Endothelial cell of umbilical vein (primary cell): ENCODE results near the gene FJX1. TPM values are rescaled to one million over a fixed set of nuclear protein-coding genes. Genes with fewer than 3 reads are reported as not detected.

Source experiments
- BruUV-seq: library from RNA; stranded (reverse); fragments of 400-500 nt; replicated peaks from 2 replicates; lab custom pipeline; 2021; lab: Mats Ljungman, UMichigan
- CTCF ChIA-PET: fragments of 300-600, 350-600 bp; sonication (Branson Sonifier 250); formaldehyde crosslinking; loops from one replicate; lab custom pipeline; 2021; ENCODE audit warnings: antibody characterized with exemption, inconsistent platforms; lab: Charles Lee
- POLR2A ChIA-PET: fragments of 300-600, 350-600 bp; sonication (Branson Sonifier 250); formaldehyde crosslinking; loops from one replicate; lab custom pipeline; 2021; ENCODE audit warnings: antibody characterized with exemption, inconsistent platforms; lab: Charles Lee
- DNase-seq: peaks from one replicate; pipeline ENCODE4 v3.0.0-alpha.2; 2011; ENCODE audit warnings: low read depth, low spot score
- FAIRE-seq: peaks from 2 replicates; lab custom pipeline; 2011; peaks lifted over from hg19 to GRCh38; lab: Jason Lieb, UNC
- H2AFZ ChIP-seq: 2 replicates; pipeline ENCODE4 v1.6.0; 2012; ENCODE audit warnings: low read depth, low read length, control low read depth, inconsistent platforms
- H3K27ac ChIP-seq: 2 replicates; pipeline ENCODE4 v1.5.1; 2011; ENCODE audit warnings: low read depth, mild to moderate bottlenecking, control low read depth, low read length, moderate library complexity; ENCODE audit not compliant: insufficient read depth
- H3K27me3 ChIP-seq, 2 experiments: 2 replicates each; pipeline versions ENCODE4 v1.6.0 to v1.6.1; 2011; ENCODE audit warnings: low read length in 2 of 2, mixed read lengths in 1 of 2; ENCODE audit not compliant: control insufficient read depth in 2 of 2, insufficient read depth in 2 of 2
- H3K36me3 ChIP-seq, 2 experiments: 2 replicates in 1 of 2; 3 replicates in 1 of 2; pipeline ENCODE4 v1.5.1; 2011; ENCODE audit warnings: low read length in 2 of 2, mild to moderate bottlenecking in 1 of 2, moderate library complexity in 1 of 2; ENCODE audit not compliant: control insufficient read depth in 2 of 2, insufficient read depth in 2 of 2; ENCODE audit errors: extremely low read depth in 1 of 2
- H3K4me1 ChIP-seq: 3 replicates; pipeline ENCODE4 v1.5.1; 2011; ENCODE audit warnings: mild to moderate bottlenecking, low read length; ENCODE audit not compliant: control insufficient read depth, insufficient read depth; ENCODE audit errors: extremely low read depth
- H3K4me2 ChIP-seq: 2 replicates; pipeline ENCODE4 v1.6.1; 2011; ENCODE audit warnings: low read length, control low read depth, mixed read lengths; ENCODE audit not compliant: insufficient read depth
- H3K4me3 ChIP-seq, 3 experiments: fragments of 200-600 bp in 1 of 3; sonication (generic), shearing (Covaris generic) in 1 of 3; replicated peaks in 1 of 3; 2 replicates each; pipeline ENCODE4 v1.5.1; 2011 to 2016; ENCODE audit warnings: control low read depth in 3 of 3, low read length in 3 of 3, mild to moderate bottlenecking in 2 of 3, inconsistent platforms in 1 of 3, low read depth in 1 of 3, moderate library complexity in 1 of 3; ENCODE audit not compliant: insufficient read depth in 1 of 3
- H3K79me2 ChIP-seq: 2 replicates; pipeline ENCODE4 v1.6.0; 2012; ENCODE audit warnings: low read length, inconsistent platforms; ENCODE audit not compliant: control insufficient read depth, insufficient read depth
- H3K9ac ChIP-seq: replicated peaks from 2 replicates; pipeline ENCODE3; 2011; ENCODE audit warnings: low read length, control low read depth; ENCODE audit not compliant: insufficient read depth; ENCODE audit errors: extremely low read depth
- H3K9me1 ChIP-seq: replicated peaks from 3 replicates; pipeline ENCODE4 v1.6.0; 2011; ENCODE audit warnings: mild to moderate bottlenecking, low read length; ENCODE audit not compliant: control insufficient read depth, insufficient read depth; ENCODE audit errors: extremely low read depth
- H3K9me3 ChIP-seq: replicated peaks from 2 replicates; pipeline ENCODE4 v1.5.1; 2012; ENCODE audit warnings: low read length, inconsistent platforms; ENCODE audit not compliant: control insufficient read depth, insufficient read depth
- H4K20me1 ChIP-seq: replicated peaks from 2 replicates; pipeline ENCODE3; 2011; ENCODE audit warnings: mild to moderate bottlenecking, low read length; ENCODE audit not compliant: control insufficient read depth, insufficient read depth; ENCODE audit errors: extremely low read depth
- CTCF ChIP-seq, 2 donors: IDR thresholded peaks; 1 replicate in 1 of 2; 2 replicates in 1 of 2; pipeline ENCODE4 v1.5.1; 2011; ENCODE audit warnings: low read length in 2 of 2, mild to moderate bottlenecking in 2 of 2, moderate library complexity in 2 of 2, control low read depth in 1 of 2, inconsistent platforms in 1 of 2, low read depth in 1 of 2; ENCODE audit not compliant: insufficient read depth in 1 of 2; ENCODE audit errors: extremely low read depth in 1 of 2
- EZH2 ChIP-seq: IDR thresholded peaks from 2 replicates; pipeline ENCODE4 v1.6.1; 2012; ENCODE audit warnings: borderline replicate concordance, low read depth, mild to moderate bottlenecking, moderate library complexity, low read length, inconsistent platforms; ENCODE audit not compliant: severe bottlenecking
- FOS ChIP-seq: IDR thresholded peaks from 2 replicates; pipeline ENCODE4 v1.6.1; 2011; ENCODE audit warnings: mild to moderate bottlenecking, low read length, moderate library complexity, borderline replicate concordance; ENCODE audit not compliant: insufficient read depth
- GATA2 ChIP-seq: IDR thresholded peaks from 2 replicates; pipeline ENCODE4 v1.7.0; 2011; ENCODE audit warnings: low read depth, mild to moderate bottlenecking, moderate library complexity, mixed read lengths, low read length; ENCODE audit not compliant: insufficient read length, insufficient read depth
- JUN ChIP-seq: IDR thresholded peaks from 2 replicates; pipeline ENCODE4 v1.6.1; 2011; ENCODE audit warnings: borderline replicate concordance, low read depth; ENCODE audit not compliant: insufficient read length, insufficient read depth
- MAX ChIP-seq: IDR thresholded peaks from 2 replicates; pipeline ENCODE4 v1.6.1; 2011; ENCODE audit not compliant: insufficient read depth, insufficient read length
- MYC ChIP-seq: IDR thresholded peaks from one replicate; pipeline ENCODE4 v1.6.1; 2011; ENCODE audit warnings: mild to moderate bottlenecking, low read depth, low read length
- POLR2A ChIP-seq: IDR thresholded peaks from 2 replicates; pipeline ENCODE4 v1.6.1; 2012; ENCODE audit warnings: low read depth, mild to moderate bottlenecking, control low read depth, low read length
- POLR2AphosphoS5 ChIP-seq: IDR thresholded peaks from 2 replicates; pipeline ENCODE4 v1.6.1; 2012; ENCODE audit warnings: low read depth, mild to moderate bottlenecking, control low read depth, low read length, moderate library complexity; ENCODE audit not compliant: insufficient read depth
- dilution Hi-C: fragments of 300-500 bp; cut with MboI; formaldehyde crosslinking; loops from one replicate; pipeline ENCODE4 v1.15.0; 2019; ENCODE audit warnings: low sequenced_read_pairs; ENCODE audit not compliant: extremely low pct_ligation_motif_present
- intact Hi-C: fragments of 100-400 bp; cut with micrococcal nuclease; formaldehyde crosslinking; loops from one replicate; pipeline ENCODE4 v1.10.0; 2022
- polyA plus RNA-seq, 4 experiments: library from polyadenylated mRNA; depleted of rRNA in 3 of 4; stranded (reverse) in 3 of 4; unstranded in 1 of 4; fragments of >200 nt; gene quantifications; 2 replicates each; pipeline versions ENCODE4 v1.2.1 to v1.2.3, GENCODE V29; 2011 to 2012; ENCODE audit warnings: missing spikeins in 1 of 4
- total RNA-seq: library from RNA; stranded (reverse); gene quantifications from 2 replicates; pipeline ENCODE4 v1.2.3, GENCODE V29; 2021

The FJX1 gene
- total and polyA plus RNA-seq, 2 donors (not counting 3 experiments of a cell fraction or from before 2014, with no cell fraction given): 9.2 to 26.6 TPM

GRCh38 chr11:35590412-35590811 is 27.8 kb upstream of the FJX1 start:
- dilution Hi-C loops: no loop called here
- CTCF ChIA-PET: no interaction called here

More at GRCh38 chr11:35590412-35590811, 27.8 kb upstream of the FJX1 start:
- no peak overlapping the region for H2AFZ ChIP-seq
- H3K9me3 ChIP-seq: no peaks in the 10 kb centered on the region
- no peaks in the 10 kb centered on the region for H3K36me3 ChIP-seq
- H3K9me1 ChIP-seq: no peaks in the 10 kb centered on the region
- H3K79me2 ChIP-seq: no peaks in the 10 kb centered on the region
- peaks cover 12 to 16% of the 10 kb centered on the region in 2 experiments for H3K27me3 ChIP-seq
- intact Hi-C loops: no loop called here
- H3K9ac ChIP-seq: no peak overlapping the region
- BruUV-seq: no TSS peak
- H4K20me1 ChIP-seq: no peaks in the 10 kb centered on the region
- no peak overlapping the region for H3K4me3 ChIP-seq
- no peak overlapping the region for H3K27ac ChIP-seq
- FAIRE-seq: no peak
- POLR2A ChIA-PET: no interaction called here
- DNase-seq: no peak
- no peaks in the 10 kb centered on the region for H3K4me1 ChIP-seq
- TF ChIP-seq POLR2A (no peak), JUN (no peak), MYC (no peak), GATA2 (no peak), POLR2AphosphoS5 (no peak), FOS (no peak), CTCF (IDR thresholded peaks at IDR 0.05; ENCODE audit: extremely low read depth in 1 of 2, insufficient read depth in 1 of 2, low read depth in 1 of 2, low read length in 2 of 2) (no peak), MAX (no peak), EZH2 (no peak)
- no peak overlapping the region for H3K4me2 ChIP-seq
